ENCODE results near the gene TNNC1.

Gene TNNC1

GRCh38 chr3:52456800-52457183, 3.0 kb upstream of the TNNC1 start:
- DNase-seq, result no peak

GRCh38 chr3:52456169-52456799, 2.4 kb upstream of the TNNC1 start:
- no peak for DNase-seq

- peak; percentile 70 for DNase-seq
Observed at GRCh38 chr3:52455283-52456168, 1.7 kb upstream of the TNNC1 start, which contains the start of gene NISCH. NISCH (plus strand) TSS chr3:52455604; CDS start chr3:52455642, 38 bp downstream.

- no peak for DNase-seq
Observed at GRCh38 chr3:52454938-52455282, 1.1 kb upstream of the TNNC1 start.

- DNase-seq, result no peak
Observed at GRCh38 chr3:52454250-52454937, 553 bp upstream of the TNNC1 start.

- DNase-seq, result no peak
Observed at GRCh38 chr3:52452570-52453221, 1.1 kb downstream of the TNNC1 start.

GRCh38 chr3:52452126-52452525, 1.7 kb downstream of the TNNC1 start:
- DNase-seq, result no peak

GRCh38 chr3:52451237-52452083, 2.4 kb downstream of the TNNC1 start:
- DNase-seq, result no peak

GRCh38 chr3:52450489-52451236, 3.2 kb downstream of the TNNC1 start:
- no peak for DNase-seq

GRCh38 chr3:52447512-52448355, 6.1 kb downstream of the TNNC1 start:
- DNase-seq, result no peak

GRCh38 chr3:52446631-52447511, 7.0 kb downstream of the TNNC1 start:
- peak; percentile 36 for DNase-seq

GRCh38 chr3:52446042-52446441, 7.8 kb downstream of the TNNC1 start:
- DNase-seq, result no peak

- no peak for DNase-seq
Observed at GRCh38 chr3:52444860-52445793, 8.7 kb downstream of the TNNC1 start, which contains the start of gene SEMA3G. SEMA3G (minus strand) TSS chr3:52445103; CDS start chr3:52445027, 76 bp downstream.

- no peak for DNase-seq
Observed at GRCh38 chr3:52443791-52444687, 9.8 kb downstream of the TNNC1 start.

GRCh38 chr3:52443268-52443610, 10.6 kb downstream of the TNNC1 start:
- no peak for DNase-seq

- DNase-seq, result no peak
Observed at GRCh38 chr3:52442409-52443267, 11.2 kb downstream of the TNNC1 start.
